ENCODE measurements around the gene CS.
"Not testable (repeated sequence)": the region's sequence is repeated elsewhere in the genome, so short reads cannot be mapped to it uniquely, and the experiment has no call there.

Gene CS

DNA sequence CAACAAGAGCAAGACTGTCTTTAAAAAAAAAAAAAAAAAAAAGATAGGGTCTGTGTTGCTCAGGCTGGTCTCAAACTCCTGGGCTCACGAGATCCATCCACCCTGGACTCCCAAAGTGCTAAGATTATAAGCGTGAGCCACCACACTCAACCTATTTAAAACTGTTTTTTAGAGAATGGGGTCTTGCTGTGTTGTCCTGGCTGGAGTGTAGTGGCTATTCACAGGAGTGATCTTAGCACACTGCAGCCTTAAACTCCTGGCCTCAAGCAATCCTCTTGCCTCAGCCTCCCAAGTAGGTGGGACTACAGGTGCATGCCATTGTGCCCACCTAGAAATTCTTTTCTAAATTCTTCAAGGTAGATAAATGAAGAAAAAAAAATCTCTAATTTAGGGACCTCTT is 25.8 kb downstream of the CS start:
- no peak for DNase-seq

DNA sequence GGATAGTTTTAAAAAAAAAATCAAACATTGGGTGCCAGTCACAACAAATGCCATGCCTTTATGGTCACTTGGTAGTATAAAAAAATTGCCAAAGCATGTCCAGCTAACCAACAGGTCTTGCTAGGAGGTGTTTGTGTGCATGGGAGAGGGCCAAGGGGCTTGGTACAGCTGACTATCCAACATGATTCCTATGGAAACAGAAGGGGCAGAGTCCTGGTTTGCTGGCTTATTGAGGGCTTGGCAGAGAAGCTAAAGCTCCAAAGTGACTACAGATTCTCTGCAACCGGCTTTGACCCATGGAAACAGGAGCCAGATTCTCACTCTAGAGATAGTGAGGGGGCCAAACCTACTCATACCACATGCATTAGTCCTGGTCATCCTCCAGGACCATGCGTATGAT is 27.7 kb downstream of the CS start:
- not testable (repeated sequence) for DNase-seq

DNA sequence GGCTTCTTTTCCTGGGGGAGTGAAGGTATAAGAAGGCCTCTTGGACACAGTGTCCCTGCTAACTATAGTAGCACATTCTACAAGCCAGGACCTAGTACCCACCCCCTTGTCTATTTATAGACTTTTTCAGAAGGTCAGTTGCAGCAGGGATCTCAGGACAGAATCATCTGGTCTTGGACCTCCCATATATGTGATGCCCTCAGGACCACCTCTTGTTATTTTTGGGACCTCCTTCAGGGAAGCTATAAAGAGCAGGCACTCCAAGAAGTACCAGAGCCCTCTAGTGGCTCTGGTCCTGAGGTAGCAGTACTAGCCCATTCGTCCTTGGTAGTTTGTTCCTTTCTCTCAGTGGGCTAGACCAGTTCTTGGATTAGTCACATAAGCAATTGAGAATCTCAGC is 29.1 kb downstream of the CS start:
- DNase-seq, result no peak

DNA sequence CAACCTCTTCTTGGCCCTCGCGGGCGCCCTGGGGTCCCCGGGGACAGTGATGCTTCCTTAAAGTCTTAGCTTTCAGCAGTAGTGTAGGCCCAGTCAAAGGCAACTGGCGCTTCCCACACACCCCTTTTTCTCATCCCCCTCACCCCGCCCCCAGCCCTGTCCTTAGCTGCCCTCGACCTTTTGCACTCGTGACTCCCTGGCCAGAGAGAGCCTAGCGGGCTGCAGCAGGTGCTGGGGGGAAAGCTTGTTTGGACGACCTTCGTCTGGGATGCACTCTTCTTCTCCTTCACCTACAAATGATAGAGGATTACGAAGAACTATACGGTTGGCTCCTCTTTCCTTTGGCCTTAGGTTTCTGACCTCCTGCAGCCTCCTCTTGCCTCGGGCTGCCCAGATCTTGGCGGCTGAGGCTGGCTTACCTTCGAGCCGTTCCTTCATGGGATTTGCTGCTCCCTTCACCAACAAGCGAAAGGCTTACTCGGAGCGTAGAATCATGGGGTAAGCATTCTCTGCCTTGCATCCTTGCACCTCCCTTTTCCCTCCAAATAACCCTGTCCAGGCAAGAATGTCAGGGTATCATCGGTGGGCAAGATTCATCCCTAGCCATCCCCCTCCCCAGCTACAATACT is 32.6 kb downstream of the CS start:
- no peak for DNase-seq

DNA sequence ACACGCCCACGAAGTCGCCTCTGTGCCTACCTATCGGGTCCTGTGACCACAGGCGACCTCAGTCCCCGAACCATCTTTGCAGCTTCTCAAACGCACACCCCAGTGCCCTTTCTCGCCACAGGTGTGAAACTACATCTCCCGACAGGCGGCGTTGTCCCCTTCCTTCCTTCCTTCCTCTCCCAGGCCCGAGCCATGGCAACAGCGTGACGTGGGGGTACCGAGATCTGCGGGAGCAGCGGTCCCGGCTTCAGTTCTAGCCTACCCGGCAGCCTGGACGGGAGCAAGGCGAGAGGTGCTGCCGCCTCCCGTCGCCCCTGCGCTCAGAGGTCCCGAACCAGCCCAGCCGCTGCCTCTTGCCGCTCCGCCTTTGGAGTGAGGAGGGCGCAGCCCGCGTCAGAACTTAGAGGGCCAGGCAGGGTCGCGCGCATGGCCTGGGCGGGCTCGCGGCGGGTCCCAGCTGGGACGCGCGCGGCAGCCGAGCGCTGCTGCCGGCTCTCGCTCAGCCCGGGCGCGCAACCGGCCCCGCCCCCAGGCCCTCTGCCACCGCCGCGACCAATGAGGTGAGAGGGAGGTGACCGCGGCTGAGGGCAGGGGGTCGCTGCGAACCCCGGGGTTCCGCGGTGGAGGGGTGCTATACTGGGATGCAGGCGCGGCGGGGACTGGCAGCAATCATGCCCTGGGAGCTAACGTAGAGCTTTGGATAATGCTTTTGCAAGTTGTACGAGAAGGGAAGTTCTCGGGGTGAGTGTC is 33.3 kb downstream of the CS start, which contains the start of gene COQ10A:
Gene COQ10A, plus strand, starts transcription at position 250 of the 750 bp plus-strand sequence. Its CDS starts 177 bp downstream, at position 427.
- peak; percentile 58 for DNase-seq

DNA sequence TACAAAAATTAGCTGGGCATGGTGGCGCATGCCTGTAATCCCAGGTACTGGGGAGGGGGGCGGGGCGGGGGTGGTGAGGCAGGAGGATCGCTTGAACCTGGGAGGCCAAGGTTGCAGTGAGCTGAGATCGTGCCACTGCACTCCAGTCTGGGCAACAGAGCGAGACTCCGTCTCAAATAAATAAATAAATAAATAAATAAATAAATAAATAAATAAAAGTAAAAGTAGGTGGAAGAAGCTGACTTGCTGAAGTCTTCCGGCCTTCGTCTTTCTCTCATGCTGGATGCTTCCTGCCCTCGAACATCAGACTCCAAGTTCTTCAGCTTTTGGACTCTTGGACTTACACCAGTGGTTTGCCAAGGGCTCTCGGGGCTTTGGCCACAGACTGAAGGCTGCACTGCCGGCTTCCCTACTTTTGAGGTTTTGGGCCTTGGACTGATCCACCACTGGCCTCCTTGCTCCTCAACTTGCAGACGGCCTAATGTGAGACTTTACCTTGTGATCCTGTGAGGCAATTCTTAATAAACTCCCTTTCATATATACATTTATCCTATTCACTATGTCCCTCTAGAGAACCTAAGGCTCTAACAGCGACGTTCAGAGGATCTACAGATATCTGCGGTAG is 34.0 kb downstream of the CS start:
- DNase-seq, result not testable (repeated sequence)

DNA sequence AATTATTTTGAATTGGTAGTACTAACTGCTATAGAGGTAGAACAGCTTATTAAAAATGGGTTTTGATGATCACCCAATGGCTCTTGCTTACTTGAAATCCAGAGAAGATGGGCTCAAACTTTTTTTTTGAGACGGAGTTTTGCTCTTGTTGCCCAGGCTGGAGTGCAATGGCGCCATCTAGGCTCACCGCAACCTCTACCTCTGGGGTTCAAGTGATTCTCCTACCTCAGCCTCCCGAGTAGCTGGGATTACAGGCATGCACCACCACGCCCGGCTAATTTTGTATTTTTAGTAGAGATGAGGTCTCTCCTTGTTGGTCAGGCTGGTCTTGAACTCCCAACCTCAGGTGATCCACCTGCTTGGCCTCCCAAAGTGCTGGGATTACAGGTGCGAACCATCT is 37.2 kb downstream of the CS start:
- not testable (repeated sequence) for DNase-seq

DNA sequence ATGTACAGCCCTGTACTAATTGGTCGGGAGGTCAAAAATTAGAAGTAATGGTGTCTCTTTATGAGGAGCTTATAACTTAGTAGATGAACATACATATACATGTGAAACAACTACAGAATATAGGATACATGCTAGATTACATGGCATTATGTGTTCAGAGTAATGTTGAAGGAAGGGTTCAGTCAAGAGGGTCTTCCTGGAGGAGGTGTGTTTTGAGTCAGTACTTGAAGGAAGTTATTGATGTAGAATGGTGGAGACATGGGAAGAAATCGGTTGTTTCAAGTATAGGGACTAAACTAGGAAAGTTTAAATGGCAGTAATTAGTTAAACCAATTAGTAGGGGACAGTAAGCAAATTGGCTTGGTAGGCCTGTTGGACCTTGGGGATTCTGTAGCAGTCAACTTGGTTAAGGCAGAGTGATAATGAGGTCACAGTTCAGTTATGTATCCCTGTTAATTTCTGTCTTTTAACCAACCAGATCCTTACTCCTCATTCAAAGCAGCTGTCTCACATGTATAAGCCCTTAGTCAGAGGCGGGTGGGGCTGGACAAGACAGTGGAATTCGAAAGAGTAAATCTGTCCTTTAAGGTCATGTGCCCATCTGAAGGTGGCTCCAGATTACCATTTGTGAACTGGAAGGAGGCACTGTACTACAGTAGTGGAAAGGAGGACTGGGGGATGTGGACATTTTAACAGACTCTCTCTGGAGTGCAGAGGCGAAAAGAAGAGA is 38.5 kb downstream of the CS start:
- DNase-seq, result no peak

DNA sequence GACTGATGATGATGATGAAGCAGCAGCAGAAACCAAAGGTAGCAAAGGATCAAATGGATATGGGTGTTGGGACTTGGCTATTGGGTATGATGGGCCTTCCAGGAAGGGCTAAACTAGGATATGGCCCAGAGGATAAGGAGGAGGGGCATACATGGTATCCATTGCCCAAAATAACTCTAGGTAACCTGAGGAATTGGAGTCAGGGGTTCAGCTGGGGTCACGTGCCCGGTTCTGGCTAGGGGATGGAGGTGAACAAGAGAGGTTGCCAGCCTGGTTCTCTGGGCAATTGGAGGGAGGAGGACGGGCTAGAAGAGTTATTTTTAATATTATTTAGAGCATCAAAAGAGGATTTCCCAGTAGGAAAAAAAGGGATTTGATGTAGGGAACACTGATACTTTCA is 39.2 kb downstream of the CS start:
- DNase-seq, result no peak

DNA sequence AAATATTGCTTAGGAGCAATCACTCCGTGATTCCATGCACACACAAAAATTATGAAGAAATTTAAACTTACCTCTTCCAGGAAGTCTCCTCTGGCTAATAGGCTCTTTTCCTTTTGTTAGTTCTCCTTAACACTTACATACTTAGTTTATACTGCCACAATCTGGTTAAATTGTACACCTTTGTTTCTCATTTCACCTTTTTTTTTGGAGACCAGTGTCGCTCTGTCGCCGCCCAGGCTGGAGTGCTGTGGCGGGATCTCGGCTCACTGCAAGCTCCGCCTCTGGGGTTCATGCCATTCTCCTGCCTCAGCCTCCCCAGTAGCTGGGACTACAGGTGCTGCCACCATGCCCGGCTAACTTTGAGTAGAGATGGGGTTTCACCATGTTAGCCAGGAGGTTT is 39.8 kb downstream of the CS start:
- DNase-seq, result no peak

DNA sequence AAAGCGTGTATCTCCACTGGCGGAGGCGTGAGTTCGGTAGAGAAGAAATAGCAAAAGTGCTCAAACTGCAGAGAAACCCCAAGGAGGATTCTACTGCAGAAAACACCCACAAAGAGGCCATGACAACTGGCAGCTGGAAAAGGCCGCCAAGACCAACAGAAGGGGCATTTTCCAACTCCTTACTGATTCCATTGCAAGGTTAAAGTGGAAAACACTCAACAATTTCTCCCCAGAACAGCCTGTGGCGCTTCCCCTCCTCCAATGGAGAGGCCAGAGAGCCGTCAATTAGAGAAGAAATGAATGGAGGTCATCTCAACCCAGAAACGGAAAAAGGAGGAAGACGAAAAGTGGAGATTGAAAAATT is 41.3 kb downstream of the CS start:
- DNase-seq, result no peak

DNA sequence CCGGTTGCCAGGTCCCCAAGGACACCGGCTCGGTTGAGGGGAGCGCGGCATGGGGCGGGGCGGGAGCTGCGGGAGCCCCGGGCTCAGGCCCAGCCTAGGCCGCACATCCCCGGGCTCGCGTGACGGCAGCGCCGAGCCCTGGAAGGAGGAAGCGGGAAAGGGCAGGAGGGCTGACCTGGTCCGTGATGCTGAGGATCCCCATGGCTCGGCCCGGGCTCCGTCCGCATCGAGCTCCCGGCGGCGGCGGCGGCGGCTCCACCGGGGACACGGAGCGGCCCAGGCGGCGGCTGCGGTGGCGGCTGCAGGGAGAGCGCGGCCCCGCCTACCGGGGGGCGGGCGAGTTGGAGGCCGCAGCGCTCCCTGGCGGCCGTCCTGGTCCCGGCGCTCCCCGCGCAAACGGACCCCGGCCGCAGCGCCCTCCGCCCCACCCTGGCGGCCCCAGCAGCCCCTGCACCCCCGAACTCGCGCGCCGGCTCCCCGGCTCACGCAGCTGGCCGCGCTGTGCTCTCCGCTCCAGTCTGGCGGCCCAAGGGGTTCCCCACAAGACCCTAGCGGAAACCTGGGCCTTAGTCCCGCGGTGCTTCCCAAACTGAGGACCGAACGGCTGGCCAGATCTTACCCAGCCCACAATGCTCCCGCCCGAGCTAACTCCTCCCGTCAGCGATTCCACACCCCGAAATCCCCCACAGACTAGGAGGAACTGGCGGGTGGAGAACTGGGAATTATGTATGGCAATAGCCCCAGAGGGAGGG is 41.9 kb downstream of the CS start, which contains the start of gene ANKRD52:
Gene ANKRD52, minus strand, starts transcription at position 317 of the 752 bp plus-strand sequence. Its CDS starts 115 bp downstream, at position 202.
- DNase-seq, result no peak

DNA sequence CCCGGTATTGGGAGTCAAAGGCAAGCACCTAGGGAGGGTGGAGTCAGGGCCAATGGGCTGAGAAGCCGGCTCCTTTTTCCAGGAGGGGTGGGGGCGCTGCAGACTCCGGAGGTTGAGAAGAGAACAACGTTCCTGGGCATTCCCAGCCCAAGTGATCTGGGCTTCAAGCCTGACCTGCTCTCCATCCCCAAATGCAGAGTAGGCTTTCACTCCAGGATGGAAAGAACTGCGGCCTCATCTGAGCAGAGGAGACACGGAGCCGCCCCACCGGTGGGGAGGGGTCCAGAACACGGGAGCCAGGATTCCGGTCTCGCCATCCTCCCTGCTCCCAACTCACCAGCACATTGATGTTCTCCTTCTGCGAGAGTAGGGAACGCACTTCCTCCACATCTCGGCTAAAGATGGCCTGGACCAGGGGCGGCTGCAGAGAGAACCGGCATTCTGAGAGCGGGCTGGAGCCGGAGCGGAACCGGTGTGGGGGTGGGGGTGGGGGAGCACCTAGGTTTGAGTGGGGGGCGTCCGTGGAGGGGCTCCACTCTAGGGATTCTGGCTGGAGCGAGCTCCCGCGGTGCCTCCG is 42.6 kb downstream of the CS start:
- no peak for DNase-seq

DNA sequence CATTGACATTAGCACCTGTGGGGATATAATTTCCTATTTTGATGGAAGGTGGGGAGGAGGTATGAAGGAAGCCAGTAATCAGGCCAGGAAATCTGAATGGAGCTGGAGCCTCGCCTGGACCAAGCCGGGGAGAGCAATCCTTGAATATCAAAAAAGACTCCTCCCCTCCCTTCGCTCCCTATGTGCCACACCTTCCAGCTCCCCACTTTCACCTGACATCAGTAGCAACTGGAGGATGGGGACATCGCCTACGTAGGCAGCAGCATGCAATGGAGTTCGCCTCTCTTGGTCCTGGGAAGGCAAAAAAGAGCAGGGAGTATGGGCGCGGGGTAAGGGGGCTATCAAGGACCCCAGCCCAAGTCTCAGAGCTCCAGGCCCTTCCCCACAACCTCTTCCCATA is 43.1 kb downstream of the CS start:
- DNase-seq, result no peak

DNA sequence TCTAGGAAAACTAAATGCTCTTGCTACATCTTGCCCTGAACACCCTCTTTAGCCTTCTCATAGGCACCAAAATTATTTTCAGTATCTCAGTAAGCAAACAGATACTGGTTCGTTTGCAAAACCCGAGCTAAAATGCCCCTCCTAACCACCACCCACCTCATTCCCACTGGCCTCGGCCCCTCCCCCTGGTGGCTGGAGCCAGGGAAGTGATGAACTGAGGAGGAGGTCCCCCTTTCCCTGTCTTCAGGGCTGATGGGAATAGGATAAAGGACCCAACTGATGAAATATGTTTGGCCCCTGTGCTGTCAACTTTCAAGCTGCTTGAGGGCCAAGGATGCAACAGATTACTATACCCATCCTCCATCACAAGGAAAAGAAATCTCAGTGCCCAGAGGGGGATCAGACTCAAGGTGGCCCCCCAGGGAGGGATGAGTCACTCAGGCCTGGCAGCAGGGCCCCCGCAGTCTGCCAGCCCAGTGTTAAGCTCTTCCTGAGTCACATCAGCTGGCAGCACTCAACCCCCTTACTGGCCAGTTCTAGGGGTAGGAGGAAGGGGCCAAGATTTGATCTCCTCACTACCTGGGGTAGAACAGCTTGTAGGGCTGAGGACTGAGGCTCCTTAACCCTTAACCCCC is 43.7 kb downstream of the CS start:
- no peak for DNase-seq

DNA sequence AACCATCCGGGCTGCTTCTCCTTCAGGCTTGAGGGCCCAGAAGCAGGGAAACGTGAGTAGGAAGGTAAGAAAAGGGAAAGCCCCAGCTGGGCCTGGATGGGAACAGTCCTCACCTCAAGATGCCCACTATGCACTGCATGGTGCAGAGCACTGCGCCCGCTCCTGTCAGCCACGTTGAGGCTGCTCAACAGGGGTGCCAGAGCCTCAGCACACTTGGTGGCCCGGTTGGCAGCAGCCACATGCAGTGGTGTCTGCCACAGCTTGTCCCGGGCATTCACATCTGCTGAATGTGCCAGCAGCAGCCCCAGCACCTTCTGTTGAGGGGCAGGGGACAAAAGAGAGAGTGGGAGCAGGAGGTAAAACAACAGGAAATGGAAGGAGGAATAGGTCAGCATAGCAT is 44.5 kb downstream of the CS start:
- DNase-seq, result no peak

DNA sequence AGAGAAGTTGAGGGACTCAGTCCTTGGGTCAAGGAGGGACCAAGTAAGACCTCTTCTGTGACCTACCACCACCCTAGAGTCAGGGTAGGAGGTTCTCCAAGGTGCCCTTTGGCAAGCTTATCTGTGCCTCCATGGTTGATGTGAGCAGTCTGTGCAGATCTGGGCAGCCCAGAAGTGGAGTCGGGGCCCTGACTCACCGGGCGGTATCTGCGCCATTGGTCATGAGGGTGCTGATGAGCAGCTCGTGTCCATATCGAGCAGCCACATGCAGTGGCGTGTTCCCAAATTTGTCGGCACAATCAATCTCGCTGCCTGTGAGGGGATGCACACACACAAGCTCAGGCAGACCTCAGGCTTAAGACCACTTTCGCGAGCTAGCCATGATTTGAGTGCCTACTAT is 47.0 kb downstream of the CS start:
- DNase-seq, result no peak

DNA sequence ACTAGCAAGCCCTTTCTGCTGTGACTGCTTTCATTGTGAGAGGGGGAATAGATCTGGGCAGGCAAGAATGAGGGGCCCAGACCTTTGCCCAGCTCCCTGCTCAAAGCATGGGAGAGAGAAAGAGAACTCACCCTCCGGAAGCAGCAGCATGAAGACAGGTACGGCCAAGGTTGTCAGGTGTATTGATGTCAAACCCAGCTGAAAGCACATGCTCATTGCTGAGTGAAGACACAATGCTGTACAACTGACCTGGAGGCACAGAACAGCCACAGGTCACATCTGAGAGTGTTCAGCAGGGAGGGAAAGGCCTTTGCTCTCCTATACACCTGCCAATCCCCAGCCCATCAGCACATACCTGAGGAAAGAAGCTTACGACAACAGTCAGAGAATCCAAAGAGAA is 47.5 kb downstream of the CS start:
- DNase-seq, result no peak

DNA sequence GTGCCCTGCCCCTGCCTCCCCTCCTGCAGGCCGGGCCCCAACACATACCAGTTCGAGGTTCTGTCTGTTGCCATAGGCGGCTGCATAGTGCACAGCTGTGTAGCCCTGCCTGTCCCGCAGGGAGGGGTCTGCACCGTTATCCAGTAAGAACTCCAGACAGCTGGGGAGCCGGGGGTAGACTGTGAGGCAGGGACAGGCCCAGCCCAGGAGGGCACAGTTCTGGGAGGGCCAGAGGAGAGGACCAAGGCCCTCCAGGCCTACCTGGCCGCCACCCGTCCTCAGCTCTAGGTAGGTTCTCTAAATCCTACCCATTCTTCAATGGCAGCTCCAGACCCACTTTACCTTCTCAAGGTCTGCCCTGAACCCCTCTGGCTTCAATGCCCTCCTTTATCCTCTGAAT is 51.4 kb downstream of the CS start:
- DNase-seq, result no peak

DNA sequence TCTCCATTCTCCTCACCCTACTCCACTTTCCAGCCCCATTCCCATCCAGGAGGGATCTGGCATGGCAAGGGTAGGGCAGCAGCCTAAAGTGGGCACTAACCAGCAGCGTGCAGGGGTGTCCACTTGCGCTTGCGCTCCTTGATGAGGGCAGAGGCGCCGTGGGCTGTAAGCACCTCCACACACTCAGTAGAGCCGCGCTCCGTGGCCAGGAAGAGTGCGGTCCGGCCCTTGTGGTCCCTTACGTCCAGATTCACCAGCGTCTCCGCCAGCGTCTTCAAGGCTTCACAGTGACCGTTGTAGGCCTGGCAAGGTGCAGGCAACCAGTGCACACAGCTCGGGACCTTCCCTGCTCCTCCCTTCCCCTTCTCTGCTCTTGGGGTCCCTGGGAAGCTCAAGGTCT is 52.2 kb downstream of the CS start:
- DNase-seq, result no peak

DNA sequence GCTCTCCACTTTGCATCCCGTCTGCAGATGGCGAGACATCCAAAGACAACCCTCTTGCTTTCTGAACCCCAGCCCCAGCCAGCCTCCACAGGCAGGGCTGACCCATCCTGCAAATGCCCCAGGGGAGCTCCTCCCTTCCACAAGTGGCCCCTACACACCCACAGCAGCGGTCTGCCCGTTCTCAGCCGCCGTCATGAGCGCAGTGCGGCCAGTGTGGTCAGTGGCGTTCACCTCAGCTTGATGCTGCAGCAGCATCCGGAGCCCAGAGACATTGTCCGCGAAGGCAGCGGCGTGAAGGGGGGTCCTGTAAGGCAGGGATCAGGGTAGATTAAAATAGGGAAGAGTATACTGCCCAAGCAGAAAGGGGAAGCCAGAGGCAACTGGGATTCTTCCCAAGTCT is 55.6 kb downstream of the CS start:
- DNase-seq, result no peak

DNA sequence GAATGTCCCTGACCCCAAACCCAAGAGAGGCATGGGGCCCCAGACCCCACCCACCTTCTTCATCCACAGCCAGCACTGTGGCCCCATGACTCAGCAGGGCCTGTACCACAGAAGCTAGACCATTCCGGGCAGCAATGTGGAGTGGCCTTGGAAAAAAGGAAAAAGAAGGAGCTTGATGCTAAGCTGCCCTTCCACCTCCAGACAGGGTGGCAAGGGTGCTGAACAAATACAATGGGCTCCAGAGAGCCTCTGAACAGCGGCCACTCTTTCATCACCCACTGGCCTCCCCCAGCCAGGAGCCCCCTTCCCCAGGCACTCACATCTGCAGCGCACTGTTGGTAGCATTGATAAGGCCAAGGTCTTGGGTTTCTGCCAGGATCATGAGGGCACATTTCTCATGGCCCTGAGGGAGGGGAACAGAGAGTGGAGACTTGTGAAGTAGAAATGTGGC is 56.4 kb downstream of the CS start:
- DNase-seq, result no peak

Measured in SIG-M5 (cell line).